HG02885 (cell line): ENCODE measurements around the gene ALX3.
A peak's percentile ranks its signal among the peaks of the same experiment; 100 is the strongest.

Experiments
- ATAC-seq: cut with Tn5 transposase; IDR thresholded peaks from one replicate; pipeline ENCODE4 v1.9.1; 2021; ENCODE audit warnings: mild to moderate bottlenecking; ENCODE audit not compliant: unreplicated experiment, poor library complexity

ALX3 gene

GRCh38 chr1:110070671-110071242, at the start of gene ALX3:
Gene ALX3 (minus strand): TSS chr1:110070672. CDS start chr1:110070612, 60 bp downstream.
- ATAC-seq = no peak

GRCh38 chr1:110119843-110120242, 49.4 kb upstream of the ALX3 start:
- no peak for ATAC-seq

GRCh38 chr1:110118636-110119396, 48.3 kb upstream of the ALX3 start:
- no peak for ATAC-seq

GRCh38 chr1:110114784-110115183, 44.3 kb upstream of the ALX3 start:
- ATAC-seq = no peak

- ATAC-seq = no peak
Measured at GRCh38 chr1:110114173-110114572, 43.7 kb upstream of the ALX3 start.

GRCh38 chr1:110113551-110113950, 43.1 kb upstream of the ALX3 start:
- ATAC-seq = no peak

- no peak for ATAC-seq
Measured at GRCh38 chr1:110112656-110113055, 42.2 kb upstream of the ALX3 start.

GRCh38 chr1:110112143-110112542, 41.7 kb upstream of the ALX3 start, which contains the start of gene UBL4B:
Gene UBL4B (plus strand): TSS chr1:110112443. CDS start chr1:110112535, 92 bp downstream.
- ATAC-seq = no peak

GRCh38 chr1:110111081-110111480, 40.6 kb upstream of the ALX3 start:
- no peak for ATAC-seq

- ATAC-seq = no peak
Measured at GRCh38 chr1:110107867-110108469, 37.5 kb upstream of the ALX3 start.

GRCh38 chr1:110106013-110106941, 35.8 kb upstream of the ALX3 start:
- peak; percentile 67 for ATAC-seq

- ATAC-seq = no peak
Measured at GRCh38 chr1:110102081-110102480, 31.6 kb upstream of the ALX3 start.

GRCh38 chr1:110100335-110100734, 29.9 kb upstream of the ALX3 start:
- no peak for ATAC-seq

- no peak for ATAC-seq
Measured at GRCh38 chr1:110098222-110099026, 28.0 kb upstream of the ALX3 start.

- ATAC-seq = no peak
Measured at GRCh38 chr1:110097507-110098221, 27.2 kb upstream of the ALX3 start.

- ATAC-seq = no peak
Measured at GRCh38 chr1:110094931-110095654, 24.6 kb upstream of the ALX3 start.

- ATAC-seq = no peak
Measured at GRCh38 chr1:110092991-110093390, 22.5 kb upstream of the ALX3 start.

GRCh38 chr1:110091791-110092190, 21.3 kb upstream of the ALX3 start:
- ATAC-seq = no peak
